ENCODE measurements around the gene KCNK2.

DNA sequence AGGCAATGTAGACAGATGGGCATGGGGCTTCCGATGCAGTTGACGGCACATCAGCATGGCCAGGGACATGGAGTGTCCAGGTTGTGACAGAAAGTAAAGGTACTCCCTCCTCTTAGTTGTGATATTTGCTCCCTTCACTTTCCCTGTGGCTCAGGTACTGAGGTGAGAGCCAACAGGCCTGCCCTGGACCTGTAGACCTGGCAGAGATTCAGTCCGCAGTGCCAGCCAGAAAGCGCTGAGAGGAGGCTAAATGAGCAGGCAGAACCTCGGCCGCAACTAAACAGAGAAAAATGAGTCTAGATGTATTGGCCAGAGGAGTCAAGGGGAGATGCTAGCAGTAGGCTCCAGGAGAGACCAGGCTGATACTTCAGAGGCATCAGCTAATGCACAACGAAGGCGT lies 22.6 kb upstream of the KCNK2 start:
- TF ChIP-seq, protein P1, sequence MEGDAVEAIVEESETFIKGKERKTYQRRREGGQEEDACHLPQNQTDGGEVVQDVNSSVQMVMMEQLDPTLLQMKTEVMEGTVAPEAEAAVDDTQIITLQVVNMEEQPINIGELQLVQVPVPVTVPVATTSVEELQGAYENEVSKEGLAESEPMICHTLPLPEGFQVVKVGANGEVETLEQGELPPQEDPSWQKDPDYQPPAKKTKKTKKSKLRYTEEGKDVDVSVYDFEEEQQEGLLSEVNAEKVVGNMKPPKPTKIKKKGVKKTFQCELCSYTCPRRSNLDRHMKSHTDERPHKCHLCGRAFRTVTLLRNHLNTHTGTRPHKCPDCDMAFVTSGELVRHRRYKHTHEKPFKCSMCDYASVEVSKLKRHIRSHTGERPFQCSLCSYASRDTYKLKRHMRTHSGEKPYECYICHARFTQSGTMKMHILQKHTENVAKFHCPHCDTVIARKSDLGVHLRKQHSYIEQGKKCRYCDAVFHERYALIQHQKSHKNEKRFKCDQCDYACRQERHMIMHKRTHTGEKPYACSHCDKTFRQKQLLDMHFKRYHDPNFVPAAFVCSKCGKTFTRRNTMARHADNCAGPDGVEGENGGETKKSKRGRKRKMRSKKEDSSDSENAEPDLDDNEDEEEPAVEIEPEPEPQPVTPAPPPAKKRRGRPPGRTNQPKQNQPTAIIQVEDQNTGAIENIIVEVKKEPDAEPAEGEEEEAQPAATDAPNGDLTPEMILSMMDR (conservative IDR thresholded peaks at IDR 0.05; ENCODE audit: low read length): no peak
- TF ChIP-seq EZH2phosphoT487 (IDR thresholded peaks at IDR 0.05; ENCODE audit: borderline replicate concordance, low read depth, low read length): no peak

Data from OCI-LY7 (cell line).